IMR-90 (cell line): ENCODE results near the gene CCDC63.

Experiments used
- CTCF ChIP-seq: conservative IDR thresholded peaks from 2 replicates; pipeline ENCODE4 v1.5.1; 2012; ENCODE audit warnings: mild to moderate bottlenecking, low read depth, low read length, improper control_type of control experiment
- POLR2A ChIP-seq: IDR thresholded peaks from 2 replicates; pipeline ENCODE4 v1.6.1; 2012; ENCODE audit warnings: mild to moderate bottlenecking, low read depth, low read length

GRCh38 chr12:110916295-110916875 is 69.6 kb downstream of the CCDC63 start:
- TF ChIP-seq CTCF: no peak
- TF ChIP-seq POLR2A: no peak
